SK-N-MC (cell line): ENCODE measurements around the gene RNF187.

ENCODE experiments used
- EZH2 ChIP-seq: fragments of 200-600 bp; sonication (generic); IDR thresholded peaks from one replicate; pipeline ENCODE4 v1.6.1; 2017; ENCODE audit warnings: antibody characterized with exemption
- POLR2AphosphoS5 ChIP-seq: IDR thresholded peaks from 2 replicates; pipeline ENCODE4 v1.6.1; 2012; ENCODE audit warnings: mild to moderate bottlenecking, low read depth, low read length, borderline replicate concordance

- TF ChIP-seq POLR2AphosphoS5, result no peak
- TF ChIP-seq EZH2, result no peak
Observed at GRCh38 chr1:228497206-228497605, 10.0 kb downstream of the RNF187 start.
